Karpas-422 (cell line): ENCODE results near the gene FABP1. TPM values are rescaled to one million over a fixed set of nuclear protein-coding genes. Genes with fewer than 3 reads are reported as not detected.

ENCODE experiments used
- DNase-seq: peaks from one replicate; pipeline ENCODE4 v3.0.0-alpha.2; 2015
- H2AFZ ChIP-seq: fragments of 200-600 bp; sonication (generic); 2 replicates; pipeline ENCODE4 v1.6.1; 2014; ENCODE audit warnings: antibody characterized with exemption, low read length, mixed read lengths
- H3K27ac ChIP-seq: fragments of 200-600 bp; sonication (generic); 2 replicates; pipeline ENCODE4 v1.5.1; 2014; ENCODE audit warnings: mild to moderate bottlenecking, low read length, moderate library complexity
- H3K27me3 ChIP-seq: fragments of 200-600 bp; sonication (generic); 2 replicates; pipeline ENCODE4 v1.6.1; 2014; ENCODE audit warnings: low read length, mixed read lengths
- H3K36me3 ChIP-seq: fragments of 200-600 bp; sonication (generic); 2 replicates; pipeline ENCODE4 v1.6.1; 2014; ENCODE audit warnings: low read length, mixed read lengths; ENCODE audit not compliant: insufficient read depth
- H3K4me1 ChIP-seq: fragments of 200-600 bp; sonication (generic); 2 replicates; pipeline ENCODE4 v1.6.1; 2014; ENCODE audit warnings: mild to moderate bottlenecking, low read length, mixed read lengths
- H3K4me2 ChIP-seq: fragments of 200-600 bp; sonication (generic); 2 replicates; pipeline ENCODE4 v1.6.1; 2014; ENCODE audit warnings: low read length, low read depth, mild to moderate bottlenecking; ENCODE audit not compliant: poor library complexity, severe bottlenecking
- H3K4me3 ChIP-seq: fragments of 200-600 bp; sonication (generic); 2 replicates; pipeline ENCODE4 v1.5.1; 2014; ENCODE audit warnings: mild to moderate bottlenecking, antibody characterized with exemption, low read length, mixed read lengths
- H3K79me2 ChIP-seq: fragments of 200-600 bp; sonication (generic); 2 replicates; pipeline ENCODE4 v1.6.1; 2014; ENCODE audit warnings: mild to moderate bottlenecking, low read length, mixed read lengths
- H3K9ac ChIP-seq: fragments of 200-600 bp; sonication (generic); 2 replicates; pipeline ENCODE4 v1.6.0; 2014; ENCODE audit warnings: low read length
- H3K9me2 ChIP-seq: fragments of 200-600 bp; sonication (generic), shearing (Covaris generic); replicated peaks from 2 replicates; pipeline ENCODE4 v1.6.0; 2014; ENCODE audit warnings: mild to moderate bottlenecking, low read length, moderate library complexity; ENCODE audit not compliant: insufficient read depth
- H3K9me3 ChIP-seq: fragments of 300-700, 200-600 bp; sonication (generic); 2 replicates; pipeline ENCODE4 v1.6.1; 2014; ENCODE audit warnings: low read length, mixed read lengths
- H4K20me1 ChIP-seq: fragments of 200-600 bp; sonication (generic); 2 replicates; pipeline ENCODE4 v1.6.1; 2014; ENCODE audit warnings: mild to moderate bottlenecking, antibody characterized with exemption, low read length, low read depth; ENCODE audit not compliant: insufficient read depth
- total RNA-seq: library from RNA; depleted of rRNA; stranded (reverse); fragments of >200 nt; shearing (Covaris generic); gene quantifications from 2 replicates; pipeline ENCODE4 v1.2.3, GENCODE V29; 2014; ENCODE audit warnings: low replicate concordance

The FABP1 gene
- total RNA-seq, 1 experiment from 2014 or later, result not detected

DNA sequence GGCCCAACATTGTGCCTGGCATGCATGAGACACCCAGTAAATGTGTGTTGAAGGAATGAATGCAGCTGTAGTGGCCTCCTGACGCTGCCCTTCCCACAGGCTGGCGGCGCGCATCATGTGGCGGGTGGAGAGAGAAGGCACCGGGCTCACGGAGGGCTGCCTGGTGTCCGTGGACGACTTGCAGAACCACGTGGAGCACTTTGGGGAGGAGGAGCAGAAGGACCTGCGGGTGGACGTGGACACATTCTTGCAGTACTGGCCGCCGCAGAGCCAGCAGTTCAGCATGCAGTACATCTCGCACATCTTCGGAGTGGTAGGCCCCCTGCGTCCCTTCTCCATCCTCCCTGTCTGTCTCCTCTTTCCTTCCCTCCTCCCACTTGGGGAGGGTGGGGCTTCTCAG, 40.1 kb downstream of the FABP1 start:
- Histone ChIP-seq H3K9ac (no peak overlapping the region), H3K4me3 (no peak overlapping the region)

DNA sequence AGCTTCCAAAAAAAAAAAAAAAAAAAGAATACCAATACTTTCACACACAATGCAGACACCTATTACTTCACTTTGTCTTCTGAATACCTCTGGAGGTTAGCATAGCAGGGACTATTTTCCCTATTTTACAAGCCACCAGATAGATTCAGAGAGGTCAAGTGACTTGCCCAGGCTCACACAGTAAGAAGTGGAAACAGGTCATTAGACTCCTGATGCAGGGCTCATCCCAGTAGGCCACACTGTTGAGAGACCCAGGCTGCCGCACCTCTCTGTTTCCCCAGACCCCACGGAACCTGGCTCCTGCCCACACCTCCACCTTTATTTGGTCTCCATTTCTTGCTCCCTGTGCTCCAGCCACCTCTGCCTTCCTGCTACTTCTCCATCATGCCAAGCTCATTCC, 40.8 kb downstream of the FABP1 start:
- Histone ChIP-seq H3K4me2 (no peak overlapping the region), H3K4me1 (no peaks in the 10 kb centered on the region), H3K79me2 (no peaks in the 10 kb centered on the region), H3K9me3 (no peaks in the 10 kb centered on the region), H4K20me1 (no peaks in the 10 kb centered on the region), H3K36me3 (no peaks in the 10 kb centered on the region), H2AFZ (no peak overlapping the region), H3K4me3 (no peak overlapping the region), H3K9me2 (no peaks in the 10 kb centered on the region), H3K27ac (no peak overlapping the region), H3K9ac (no peak overlapping the region), H3K27me3 (no peaks in the 10 kb centered on the region)
- no peak for DNase-seq

More for the DNA sequence above, 40.1 kb downstream of the FABP1 start:
- no peak overlapping the region for H2AFZ ChIP-seq
- H3K79me2 ChIP-seq, result no peaks in the 10 kb centered on the region
- H3K9me2 ChIP-seq, result no peaks in the 10 kb centered on the region
- no peak for DNase-seq
- no peak overlapping the region for H3K27ac ChIP-seq
- H3K36me3 ChIP-seq, result no peaks in the 10 kb centered on the region
- H3K9me3 ChIP-seq, result no peaks in the 10 kb centered on the region
- H3K4me1 ChIP-seq, result no peaks in the 10 kb centered on the region
- no peak overlapping the region for H3K4me2 ChIP-seq
- no peaks in the 10 kb centered on the region for H3K27me3 ChIP-seq
- no peaks in the 10 kb centered on the region for H4K20me1 ChIP-seq

- Histone ChIP-seq H3K9me2 (no peaks in the 10 kb centered on the region), H3K4me1 (no peaks in the 10 kb centered on the region), H3K9ac (no peak overlapping the region), H3K4me3 (no peak overlapping the region), H3K27ac (no peak overlapping the region), H2AFZ (no peak overlapping the region), H3K9me3 (no peaks in the 10 kb centered on the region), H3K4me2 (no peak overlapping the region), H3K36me3 (no peaks in the 10 kb centered on the region), H3K79me2 (no peaks in the 10 kb centered on the region), H3K27me3 (no peaks in the 10 kb centered on the region), H4K20me1 (no peaks in the 10 kb centered on the region)
- DNase-seq, result no peak
These were observed 41.5 kb downstream of the FABP1 start for GRCh38 chr2:88086401-88086800.

- Histone ChIP-seq H3K27me3 (no peaks in the 10 kb centered on the region), H3K36me3 (no peaks in the 10 kb centered on the region), H3K9ac (no peak overlapping the region), H4K20me1 (no peaks in the 10 kb centered on the region), H3K9me3 (no peaks in the 10 kb centered on the region), H3K4me1 (no peaks in the 10 kb centered on the region), H3K27ac (no peak overlapping the region), H3K4me2 (no peak overlapping the region), H3K4me3 (no peak overlapping the region), H3K9me2 (no peaks in the 10 kb centered on the region), H2AFZ (no peak overlapping the region), H3K79me2 (no peaks in the 10 kb centered on the region)
- no peak for DNase-seq
These were observed 42.3 kb downstream of the FABP1 start for GRCh38 chr2:88085602-88086001.

- no peak overlapping the region for H3K27ac ChIP-seq
- no peaks in the 10 kb centered on the region for H3K27me3 ChIP-seq
- no peak for DNase-seq
- no peaks in the 10 kb centered on the region for H3K79me2 ChIP-seq
- H3K36me3 ChIP-seq, result no peaks in the 10 kb centered on the region
- no peak overlapping the region for H2AFZ ChIP-seq
- no peaks in the 10 kb centered on the region for H3K9me2 ChIP-seq
- no peaks in the 10 kb centered on the region for H4K20me1 ChIP-seq
- H3K9ac ChIP-seq, result no peak overlapping the region
- H3K4me3 ChIP-seq, result no peak overlapping the region
- H3K4me1 ChIP-seq, result no peaks in the 10 kb centered on the region
- no peaks in the 10 kb centered on the region for H3K9me3 ChIP-seq
- no peak overlapping the region for H3K4me2 ChIP-seq
These were observed 42.8 kb downstream of the FABP1 start for GRCh38 chr2:88085099-88085498.

DNA sequence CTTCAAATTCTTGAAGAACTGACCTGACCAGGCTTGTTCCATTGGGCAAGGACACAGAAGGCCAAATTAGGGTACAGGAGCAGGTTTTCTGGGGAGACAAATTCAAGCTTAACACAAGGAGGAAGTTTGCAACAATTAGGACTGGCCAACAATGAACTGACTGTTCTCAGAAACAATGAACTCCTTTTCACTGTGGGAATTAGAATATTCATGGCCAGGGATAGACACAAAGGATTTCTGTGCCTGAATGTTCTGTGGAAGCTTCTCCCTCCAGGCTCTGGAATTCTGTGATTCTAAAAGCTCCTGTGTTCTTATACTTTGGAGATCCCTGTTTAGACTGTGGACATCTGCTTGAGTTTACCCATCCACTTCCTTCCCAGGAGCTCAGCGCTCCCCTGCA, 45.1 kb downstream of the FABP1 start:
- DNase-seq, result no peak
- no peak overlapping the region for H3K9ac ChIP-seq
- H3K79me2 ChIP-seq, result no peaks in the 10 kb centered on the region
- no peak overlapping the region for H2AFZ ChIP-seq
- H3K36me3 ChIP-seq, result no peaks in the 10 kb centered on the region
- H3K27ac ChIP-seq, result no peak overlapping the region
- no peaks in the 10 kb centered on the region for H3K9me3 ChIP-seq
- no peaks in the 10 kb centered on the region for H3K4me1 ChIP-seq
- no peaks in the 10 kb centered on the region for H3K27me3 ChIP-seq
- H3K4me2 ChIP-seq, result no peak overlapping the region
- no peaks in the 10 kb centered on the region for H4K20me1 ChIP-seq
- H3K4me3 ChIP-seq, result no peak overlapping the region
- H3K9me2 ChIP-seq, result no peaks in the 10 kb centered on the region

DNA sequence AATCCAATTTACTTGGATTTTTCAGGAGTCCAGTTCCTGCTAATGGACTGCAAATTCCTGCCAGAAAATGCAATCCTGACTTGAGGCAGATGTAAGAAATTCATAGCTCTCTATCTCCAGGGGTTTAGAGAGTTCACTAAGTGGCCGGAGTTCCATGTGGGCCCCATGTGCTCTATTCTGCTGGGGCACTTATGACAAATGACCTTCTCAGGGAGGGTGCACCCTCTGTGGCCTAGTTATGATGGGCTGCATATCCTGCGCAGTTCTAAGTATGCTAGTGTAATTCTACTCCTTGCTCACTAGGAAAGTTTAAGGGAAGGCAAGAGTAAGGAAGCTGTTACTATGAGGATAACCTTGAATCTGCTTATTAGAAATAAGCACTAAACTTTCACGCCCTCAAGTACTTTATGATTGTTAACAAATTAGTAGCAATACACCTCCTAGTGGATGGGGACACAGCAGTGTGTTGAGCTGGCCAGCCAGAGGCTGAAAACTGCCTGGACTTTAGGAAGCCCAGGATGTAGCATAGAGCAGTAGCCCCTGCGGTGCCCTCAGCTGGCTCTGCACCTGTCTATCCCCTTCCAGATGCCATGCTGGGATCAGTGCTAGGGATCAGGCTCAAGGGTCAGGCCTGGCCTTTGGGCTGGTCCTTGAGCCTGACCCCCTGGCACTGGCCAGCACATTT, 45.8 kb downstream of the FABP1 start:
- no peaks in the 10 kb centered on the region for H3K9me3 ChIP-seq
- no peaks in the 10 kb centered on the region for H3K27me3 ChIP-seq
- no peaks in the 10 kb centered on the region for H4K20me1 ChIP-seq
- no peak overlapping the region for H3K9ac ChIP-seq
- H3K36me3 ChIP-seq, result no peaks in the 10 kb centered on the region
- no peaks in the 10 kb centered on the region for H3K79me2 ChIP-seq
- H3K27ac ChIP-seq, result no peak overlapping the region
- H3K4me2 ChIP-seq, result no peak overlapping the region
- H3K9me2 ChIP-seq, result no peaks in the 10 kb centered on the region
- no peak overlapping the region for H2AFZ ChIP-seq
- DNase-seq, result no peak
- no peak overlapping the region for H3K4me3 ChIP-seq
- H3K4me1 ChIP-seq, result no peaks in the 10 kb centered on the region

GRCh38 chr2:88080545-88080944, 47.3 kb downstream of the FABP1 start:
- H4K20me1 ChIP-seq, result no peaks in the 10 kb centered on the region
- H3K36me3 ChIP-seq, result no peaks in the 10 kb centered on the region
- no peak for DNase-seq
- no peak overlapping the region for H2AFZ ChIP-seq
- no peak overlapping the region for H3K4me2 ChIP-seq
- H3K4me3 ChIP-seq, result no peak overlapping the region
- H3K9ac ChIP-seq, result no peak overlapping the region
- H3K27me3 ChIP-seq, result no peaks in the 10 kb centered on the region
- H3K27ac ChIP-seq, result no peak overlapping the region
- no peaks in the 10 kb centered on the region for H3K4me1 ChIP-seq
- H3K79me2 ChIP-seq, result no peaks in the 10 kb centered on the region
- H3K9me3 ChIP-seq, result no peaks in the 10 kb centered on the region
- no peaks in the 10 kb centered on the region for H3K9me2 ChIP-seq
